ENCODE measurements around the gene NANOG.
"Not testable (repeated sequence)": the region's sequence is repeated elsewhere in the genome, so short reads cannot be mapped to it uniquely, and the experiment has no call there.

The NANOG gene

GRCh38 chr12:7806319-7806718 is 17.1 kb downstream of the NANOG start:
- DNase-seq, result not testable (repeated sequence)

- no peak for DNase-seq
These were observed 17.8 kb downstream of the NANOG start for GRCh38 chr12:7806863-7807487.

- DNase-seq, result not testable (repeated sequence)
These were observed 36.6 kb downstream of the NANOG start for GRCh38 chr12:7825754-7826153.

- DNase-seq, result not testable (repeated sequence)
These were observed 40.5 kb downstream of the NANOG start for GRCh38 chr12:7829737-7830136.

DNA sequence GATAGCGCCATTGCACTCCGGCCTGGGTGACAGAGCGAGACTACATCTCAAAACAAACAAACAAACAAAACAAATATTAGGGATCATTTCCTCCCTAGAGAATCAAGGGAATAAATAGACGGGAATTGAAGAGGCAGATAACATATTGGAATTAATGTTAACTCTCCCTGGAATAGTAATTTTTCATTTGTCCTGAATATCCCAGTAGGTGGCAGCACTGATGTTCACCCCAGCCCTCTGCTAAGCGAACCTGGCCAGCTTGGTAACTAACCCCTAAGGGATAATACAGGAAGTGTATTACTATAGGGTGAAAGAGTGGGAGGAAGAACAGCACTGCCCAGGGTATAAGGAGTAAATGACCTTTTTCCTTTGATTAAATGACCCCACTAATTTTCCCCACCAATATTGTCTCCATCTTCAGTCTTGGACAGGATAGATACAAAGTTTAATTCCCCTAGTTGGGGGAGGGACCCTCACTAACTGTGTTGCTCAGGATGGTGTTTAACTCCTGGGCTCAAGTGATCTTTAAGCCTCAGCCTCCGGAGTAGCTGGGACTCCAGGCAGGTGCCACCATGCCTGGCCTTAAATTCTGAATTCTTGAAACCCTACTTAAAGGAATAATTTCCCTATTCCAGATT is 43.0 kb downstream of the NANOG start:
- no peak for DNase-seq

GRCh38 chr12:7833201-7833600 is 44.0 kb downstream of the NANOG start:
- DNase-seq, result not testable (repeated sequence)

- DNase-seq, result no peak
These were observed 44.6 kb downstream of the NANOG start for GRCh38 chr12:7833831-7834230.

- DNase-seq, result no peak
These were observed 45.5 kb downstream of the NANOG start for GRCh38 chr12:7834701-7835100.

- DNase-seq, result no peak
These were observed 45.9 kb downstream of the NANOG start for GRCh38 chr12:7835116-7835515.

DNA sequence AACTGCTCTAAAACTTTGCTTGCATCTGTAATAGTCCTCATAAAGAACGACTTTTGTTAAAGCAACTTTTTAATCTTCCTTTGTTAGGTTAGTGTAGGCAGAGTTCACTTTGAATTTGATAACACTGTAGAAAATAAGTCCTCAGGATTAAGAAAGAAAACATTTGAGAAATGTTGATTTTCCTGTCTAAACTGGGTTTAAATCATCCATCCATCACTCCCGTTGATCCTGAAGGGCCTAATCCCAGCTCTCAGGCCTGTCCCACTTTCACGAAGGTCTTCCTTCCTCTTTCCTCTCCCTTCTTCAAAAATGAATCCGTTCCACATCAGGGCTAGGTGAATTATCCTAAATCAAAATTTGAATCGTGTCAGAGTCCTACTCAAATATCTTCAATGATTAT is 46.6 kb downstream of the NANOG start:
- no peak for DNase-seq

DNA sequence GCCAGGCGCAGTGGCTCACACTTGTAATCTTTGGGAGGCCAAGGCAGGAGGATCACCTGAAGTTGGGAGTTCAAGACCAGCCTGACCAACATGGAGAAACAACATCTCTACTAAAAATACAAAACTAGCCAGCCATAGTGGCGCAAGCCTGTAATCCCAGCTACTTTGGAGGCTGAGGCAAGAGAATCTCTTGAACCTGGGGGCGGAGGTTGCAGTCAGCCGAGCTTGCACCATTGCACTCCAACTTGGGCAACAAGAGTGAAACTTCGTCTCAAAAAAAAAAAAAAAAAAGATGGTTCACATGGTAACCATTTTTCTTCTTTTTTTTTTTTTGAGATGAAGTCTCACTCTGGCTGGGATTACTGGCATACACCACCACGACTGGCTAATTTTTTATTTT is 48.2 kb downstream of the NANOG start:
- DNase-seq, result no peak

DNA sequence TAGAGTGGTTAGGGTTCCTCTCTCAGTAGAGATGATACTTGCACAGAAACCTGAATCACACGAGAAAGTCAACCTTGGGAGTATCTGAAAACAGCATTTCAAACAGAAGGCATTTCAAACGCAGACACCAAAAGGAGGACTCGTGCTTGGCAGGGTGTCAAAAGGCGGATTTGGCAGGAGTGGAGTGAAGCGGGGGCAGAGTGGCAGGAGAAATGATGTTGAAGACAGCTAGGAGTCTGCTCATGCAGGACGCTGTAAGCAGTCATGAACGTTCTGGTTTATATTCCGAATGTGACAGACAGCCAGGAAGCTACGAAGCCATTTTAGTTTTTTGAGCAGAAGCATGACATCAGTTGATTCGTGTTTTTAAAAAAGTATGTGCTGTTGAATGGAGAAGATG is 50.0 kb downstream of the NANOG start:
- DNase-seq, result peak; percentile 4

DNA sequence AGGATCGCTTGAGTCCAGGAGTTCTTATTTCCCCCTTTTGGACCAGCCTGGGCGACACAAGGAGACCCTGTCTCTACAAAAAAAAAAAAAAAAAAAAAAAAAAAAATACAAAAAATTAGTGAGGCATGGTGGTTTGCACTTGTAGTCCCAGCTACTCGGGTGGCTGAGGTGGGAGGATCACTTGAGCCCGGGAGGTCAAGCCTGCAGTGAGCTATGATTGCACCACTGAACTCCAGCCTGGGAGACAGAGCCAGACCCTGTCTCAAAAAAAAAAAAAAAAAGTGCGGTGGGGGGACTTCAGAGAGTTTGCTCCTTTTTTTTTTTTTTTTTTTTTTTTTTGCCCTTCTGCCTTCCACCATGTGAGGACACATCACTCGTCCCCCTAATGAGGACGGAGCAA is 50.6 kb downstream of the NANOG start:
- DNase-seq, result not testable (repeated sequence)

DNA sequence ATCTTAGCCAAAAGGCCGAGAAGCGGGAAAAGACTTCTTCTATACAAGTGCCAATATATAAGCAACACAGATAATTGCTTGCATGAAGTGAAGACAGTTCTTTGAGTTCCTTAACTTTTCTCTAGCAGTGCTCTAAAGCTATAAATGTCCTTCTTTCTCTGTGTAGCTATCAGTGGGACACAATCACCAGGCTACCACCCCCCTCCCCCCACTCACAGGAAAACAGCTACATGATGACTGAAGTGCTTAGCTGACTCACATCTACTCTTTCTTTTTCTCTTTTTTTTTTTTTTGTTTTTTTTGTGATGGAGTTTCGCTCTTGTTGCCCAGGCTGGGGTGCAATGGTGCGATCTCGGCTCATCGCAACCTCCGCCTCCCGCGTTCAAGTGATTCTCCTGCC is 53.2 kb downstream of the NANOG start:
- not testable (repeated sequence) for DNase-seq

- DNase-seq, result not testable (repeated sequence)
These were observed 53.9 kb downstream of the NANOG start for GRCh38 chr12:7843149-7843548.

- DNase-seq, result not testable (repeated sequence)
These were observed 54.4 kb downstream of the NANOG start for GRCh38 chr12:7843583-7843982.

GRCh38 chr12:7844116-7844515 is 54.9 kb downstream of the NANOG start:
- DNase-seq, result no peak

DNA sequence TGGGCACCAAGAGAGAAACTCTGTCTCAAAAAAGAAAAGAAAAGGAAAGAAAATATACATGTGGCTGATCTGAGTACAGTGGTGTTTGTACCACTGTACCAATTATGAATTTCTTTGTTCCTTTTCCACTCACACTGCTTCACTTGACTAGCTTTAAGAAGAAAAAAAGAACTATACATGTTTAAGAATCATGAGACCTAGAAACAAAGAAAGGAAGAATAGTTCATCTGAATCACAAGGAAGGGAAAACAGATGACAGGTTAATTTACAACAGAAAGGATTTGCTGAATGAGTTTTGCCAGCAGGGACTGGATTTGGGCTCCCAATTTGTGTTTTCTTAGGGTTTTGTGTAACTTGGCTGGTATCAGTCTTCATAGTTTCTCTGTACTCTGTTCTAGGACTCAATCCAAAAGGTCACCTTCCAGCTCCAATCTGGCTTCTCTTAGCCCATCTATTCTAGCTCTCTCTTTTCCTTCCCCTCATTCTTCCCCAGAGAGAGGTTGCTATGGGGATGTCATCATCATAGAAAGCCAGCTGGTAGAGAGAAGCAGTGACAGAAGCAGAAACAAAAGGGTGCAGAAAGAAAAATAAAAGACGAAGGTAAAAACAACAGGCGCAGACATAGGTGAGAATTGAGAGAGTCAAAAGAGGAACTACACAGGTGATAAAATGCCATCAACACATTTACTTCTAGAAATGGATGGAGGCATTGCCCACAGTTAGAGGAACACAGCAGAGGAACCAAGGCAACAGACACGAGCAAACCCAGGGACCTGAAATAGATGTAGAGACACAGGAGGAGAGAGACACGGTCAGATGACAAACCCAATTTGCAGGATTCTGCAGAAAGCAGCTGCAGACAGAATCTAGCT is 58.3 kb downstream of the NANOG start:
- not testable (repeated sequence) for DNase-seq

- DNase-seq, result not testable (repeated sequence)
These were observed 58.9 kb downstream of the NANOG start for GRCh38 chr12:7848098-7848422.
